Activated CD8-positive, alpha-beta memory T cell treated with anti-CD3 and anti-CD28 coated beads for 36 hours (primary cell): ENCODE results near the gene LIN7C. TPM values are rescaled to one million over a fixed set of nuclear protein-coding genes. Genes with fewer than 3 reads are reported as not detected.

Experiments
- CTCF ChIA-PET: fragments of 350-600 bp; sonication (Branson Sonifier 250); formaldehyde crosslinking; loops from one replicate; lab custom pipeline; 2021; ENCODE audit warnings: antibody characterized with exemption; lab: Charles Lee
- POLR2A ChIA-PET: fragments of 350-600 bp; sonication (Branson Sonifier 250); formaldehyde crosslinking; loops from one replicate; lab custom pipeline; 2021; ENCODE audit warnings: antibody characterized with exemption; lab: Charles Lee
- total RNA-seq, 2 experiments: library from RNA; stranded (reverse); gene quantifications; one replicate each; pipeline ENCODE4 v1.2.3, GENCODE V29; 2021

LIN7C gene
- total RNA-seq, 2 experiments from 2014 or later = 29.0 to 29.1 TPM

DNA sequence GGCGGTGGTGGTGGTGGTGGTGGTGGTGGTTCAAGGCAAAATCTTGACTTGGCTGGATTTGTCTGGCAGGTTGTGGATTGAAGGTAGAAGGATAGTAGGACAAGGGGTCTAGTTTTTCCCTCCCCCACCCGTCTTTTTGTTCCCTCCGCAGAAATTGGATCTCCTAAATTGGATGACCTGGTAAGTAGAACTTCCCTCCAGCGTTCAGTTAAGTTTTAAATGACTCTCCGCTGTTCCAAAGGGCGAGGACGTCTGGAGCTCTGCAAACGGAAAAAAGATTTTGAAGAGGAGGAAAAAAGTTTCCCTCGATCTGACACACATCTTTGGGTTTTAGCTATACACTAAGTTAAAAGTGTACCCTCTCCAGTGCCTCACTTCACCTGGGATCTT is 33.6 kb downstream of the LIN7C start:
- POLR2A ChIA-PET = no interaction called here
- CTCF ChIA-PET = no interaction called here

DNA sequence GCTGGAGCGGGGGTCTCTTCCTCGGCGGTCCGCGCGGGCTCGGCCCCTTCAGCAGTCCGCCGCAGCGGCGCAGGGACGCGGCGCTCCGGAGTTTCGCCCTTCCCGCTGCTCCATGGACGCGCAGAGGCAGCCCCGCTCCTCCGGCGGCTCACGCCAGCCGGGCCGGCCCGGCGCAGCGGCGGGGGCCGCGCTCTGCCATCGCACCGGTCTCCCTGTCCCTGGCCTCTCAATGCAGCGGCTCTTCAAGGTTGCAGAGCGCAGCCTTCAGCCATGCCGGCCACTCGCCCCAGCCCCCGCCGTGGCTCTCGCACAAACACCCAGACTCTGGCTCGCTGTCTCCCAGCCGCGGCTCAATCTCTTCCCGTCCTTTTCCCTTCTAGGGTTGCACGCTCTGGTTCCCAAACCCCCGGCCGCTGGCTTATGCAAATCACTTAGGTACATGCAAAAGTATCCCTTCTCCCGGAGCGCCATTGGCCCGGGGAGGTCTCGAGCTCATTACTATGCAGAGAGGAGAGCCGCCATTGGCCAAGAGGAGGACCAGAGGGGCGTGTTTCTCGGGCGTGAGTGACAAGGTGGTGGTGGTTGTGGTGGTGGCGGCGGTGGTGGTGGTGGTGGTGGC is 34.1 kb downstream of the LIN7C start, which contains the start of gene LGR4:
LGR4 (minus strand) TSS at position 393 of the 619 bp plus-strand sequence. CDS start 488 bp downstream, outside the sequence.
- ChIA-PET POLR2A (no interaction called here), CTCF (no interaction called here)

DNA sequence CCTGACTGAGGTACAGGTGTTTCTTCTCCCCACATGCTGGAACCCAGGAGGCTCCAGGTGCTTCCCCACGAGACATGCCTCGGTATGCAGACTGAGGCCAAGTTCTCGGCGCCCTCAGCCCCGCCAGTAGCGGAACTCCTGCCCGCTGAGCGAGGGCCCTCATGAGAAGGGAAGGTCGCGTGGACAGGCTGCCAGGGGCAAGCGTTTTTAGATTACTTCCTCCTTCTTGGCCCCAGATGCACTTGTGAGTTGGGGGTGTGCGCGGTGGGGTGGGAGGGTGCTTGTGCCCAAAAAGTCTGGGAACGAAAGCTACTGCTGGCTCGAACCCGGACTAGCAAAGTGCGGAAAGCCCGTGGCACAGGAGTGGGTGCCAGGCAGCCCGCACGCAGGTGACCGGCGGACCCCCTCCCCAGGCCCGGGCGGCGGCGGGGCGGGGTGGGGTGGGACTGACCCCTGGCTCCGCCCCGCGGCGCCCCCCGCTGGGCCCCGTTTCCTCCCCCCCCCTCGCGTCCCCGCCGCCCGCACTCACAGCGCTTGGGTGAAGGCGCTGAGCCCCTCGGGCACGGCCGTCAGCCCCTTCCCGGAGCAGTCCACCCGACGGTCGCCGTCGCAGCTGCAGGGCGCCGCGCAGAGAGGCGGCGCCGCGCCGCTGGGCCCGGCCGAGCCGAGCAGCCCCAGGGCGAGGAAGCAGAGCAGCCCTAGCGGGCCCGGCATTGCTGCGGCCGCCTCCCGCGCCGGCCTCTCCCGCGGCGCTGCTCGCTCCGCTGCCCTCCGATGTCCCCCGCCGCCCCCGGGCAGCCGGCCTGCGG is 34.8 kb downstream of the LIN7C start:
- POLR2A ChIA-PET = no interaction called here
- CTCF ChIA-PET = no interaction called here

DNA sequence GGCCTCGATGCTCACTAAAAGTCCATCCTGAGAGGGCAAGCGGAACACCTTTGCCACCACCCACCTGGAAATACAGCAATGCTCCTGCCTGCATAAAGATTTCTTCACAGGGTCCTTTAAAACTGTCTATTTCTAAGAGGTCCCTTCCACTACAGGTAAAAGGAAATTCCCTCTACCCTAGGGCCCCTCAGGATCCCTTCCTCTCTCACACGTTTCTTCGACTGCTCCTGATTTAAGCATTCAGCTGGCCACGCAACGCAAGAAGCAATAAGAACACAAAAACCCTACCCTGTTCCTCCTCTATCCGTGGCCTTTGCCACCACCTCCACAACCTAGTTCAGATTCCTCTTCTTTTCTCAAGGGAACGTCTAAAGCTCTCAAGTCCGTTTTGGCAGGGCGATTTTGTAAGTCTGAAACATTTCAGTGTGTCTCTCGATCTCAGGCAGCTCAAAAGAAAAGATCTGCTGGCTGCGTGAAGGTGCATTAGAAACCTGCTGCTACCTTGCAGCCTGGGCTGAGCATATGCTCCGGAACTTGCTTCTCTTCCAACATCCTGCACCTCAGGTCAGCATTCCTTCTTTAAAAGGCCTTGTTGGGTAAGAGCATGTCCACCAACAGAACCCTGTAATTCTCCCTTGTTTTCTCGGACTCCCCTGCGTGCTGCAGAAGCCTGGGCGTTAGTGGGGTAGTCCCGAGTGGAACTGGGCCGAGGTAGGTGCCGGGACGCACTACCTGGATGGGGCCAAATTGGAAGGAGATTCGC is 35.6 kb downstream of the LIN7C start:
- CTCF ChIA-PET = no interaction called here
- POLR2A ChIA-PET = no interaction called here

DNA sequence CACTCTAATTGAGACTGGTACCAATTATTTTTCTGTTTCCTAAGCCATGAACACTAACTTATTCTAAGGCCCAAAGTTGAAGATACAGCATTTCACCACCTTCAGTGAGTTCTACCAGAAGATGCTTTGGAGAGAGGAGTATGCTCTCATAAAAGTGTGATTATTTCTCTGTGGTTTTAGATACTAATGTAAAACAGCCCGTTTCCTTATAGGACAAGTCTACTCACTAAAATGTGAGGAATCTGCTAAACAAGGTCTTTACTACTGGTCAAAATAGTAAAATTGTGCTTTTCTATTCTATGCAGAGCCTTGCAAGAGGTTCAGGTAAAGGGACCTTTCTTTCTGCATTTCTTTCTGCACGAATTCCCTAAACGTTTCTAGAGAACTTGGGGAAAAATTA is 36.4 kb downstream of the LIN7C start:
- CTCF ChIA-PET = no interaction called here
- POLR2A ChIA-PET = no interaction called here

DNA sequence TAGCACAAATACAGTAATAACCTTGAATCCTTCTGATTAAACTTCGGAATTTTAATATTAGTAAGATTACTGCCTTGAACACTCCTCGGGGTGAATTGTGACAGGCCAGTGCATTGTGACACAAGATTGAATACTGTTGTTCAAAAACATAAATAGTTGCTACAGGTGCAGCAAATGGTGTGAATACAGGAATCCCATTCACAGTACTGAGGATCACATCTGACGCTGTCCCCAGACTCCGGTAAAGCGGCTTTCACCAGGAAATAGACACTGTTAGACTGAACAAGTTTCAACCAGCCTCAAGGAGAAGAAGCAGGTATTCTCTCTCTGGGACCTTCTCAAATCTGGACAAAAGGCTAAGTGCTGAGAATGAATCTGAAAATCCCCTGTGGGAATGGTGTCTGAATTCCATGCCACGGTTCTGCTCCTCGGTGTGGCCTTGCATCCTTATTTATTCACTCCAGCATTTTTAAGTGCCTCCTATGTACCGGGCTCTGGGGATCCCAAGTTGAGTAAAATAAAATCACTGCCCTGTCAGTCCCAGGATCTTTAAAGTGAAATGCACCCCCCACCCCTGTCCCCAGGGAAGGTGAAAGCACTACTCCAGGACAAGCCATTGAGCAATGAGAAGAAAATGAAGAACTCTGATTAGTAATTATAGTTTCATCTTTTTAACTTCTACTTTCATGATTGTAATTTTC is 37.4 kb downstream of the LIN7C start:
- CTCF ChIA-PET = no interaction called here
- POLR2A ChIA-PET = no interaction called here

DNA sequence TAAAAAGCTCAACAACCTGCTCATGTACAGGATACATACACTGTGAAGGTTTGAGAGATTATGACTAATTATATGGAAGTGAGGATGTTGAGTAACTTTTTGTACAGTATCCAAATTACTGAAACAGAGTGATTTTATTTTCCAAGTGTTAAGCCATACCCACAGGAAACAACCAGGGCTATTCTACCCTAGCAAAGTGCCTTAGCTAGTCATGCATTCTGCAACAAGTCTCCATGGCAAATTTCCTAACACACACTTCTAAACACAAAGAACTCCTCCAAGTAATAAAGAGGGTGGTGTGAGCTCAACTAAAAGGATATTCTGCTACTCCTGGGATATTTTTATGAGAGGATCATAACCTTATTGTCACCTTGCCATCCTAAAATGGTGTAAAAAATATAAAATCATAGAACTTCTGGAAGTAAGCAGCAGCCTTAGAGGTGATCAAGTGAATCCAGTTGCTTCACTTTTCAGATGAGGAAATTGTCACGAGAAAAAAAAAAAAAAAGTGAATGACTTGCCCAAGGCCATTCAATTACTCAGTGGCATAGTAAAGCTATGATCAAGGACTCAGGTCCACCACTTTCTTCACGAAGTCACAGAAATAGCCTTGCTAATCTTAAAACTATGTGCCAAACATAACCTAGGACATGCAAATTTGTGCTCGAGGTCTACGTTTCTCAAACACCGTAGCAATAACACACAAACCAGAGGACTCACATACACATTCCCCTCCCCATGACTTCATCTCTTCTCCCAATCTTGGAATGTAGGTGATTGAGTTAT is 38.2 kb downstream of the LIN7C start:
- ChIA-PET CTCF (no interaction called here), POLR2A (no interaction called here)

DNA sequence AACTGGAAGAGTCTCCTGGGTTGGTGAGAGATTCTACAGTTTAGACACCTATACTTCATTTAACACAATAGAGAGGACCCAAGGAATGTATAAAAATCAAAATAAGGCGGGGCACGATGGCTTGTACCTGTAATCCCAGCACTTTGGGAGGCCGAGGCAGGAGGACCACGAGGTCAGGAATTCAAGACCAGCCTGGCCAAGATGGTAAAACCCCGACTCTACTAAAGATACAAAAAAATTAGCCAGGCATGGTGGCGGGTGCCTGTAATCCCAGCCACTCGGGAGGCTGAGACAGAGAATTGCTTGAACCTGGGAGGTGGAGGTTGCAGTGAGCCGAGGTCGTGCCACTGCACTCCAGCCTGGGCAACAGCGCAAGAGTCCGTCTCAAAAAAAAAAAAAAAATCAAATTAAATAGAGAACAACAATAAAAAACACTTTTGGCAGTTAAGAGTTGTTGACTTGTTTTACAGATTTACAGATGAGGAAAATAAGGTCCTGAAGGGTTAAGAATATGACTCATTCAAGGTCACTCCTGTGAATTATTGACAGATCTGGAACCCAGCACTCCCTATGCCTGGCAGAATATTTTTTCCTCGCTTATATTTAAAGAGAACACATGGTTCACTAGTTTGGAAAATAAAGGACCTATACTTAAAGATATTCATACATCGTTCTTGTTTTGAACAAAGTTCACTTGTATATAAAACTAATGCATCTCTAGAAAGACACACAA is 39.2 kb downstream of the LIN7C start:
- CTCF ChIA-PET = no interaction called here
- POLR2A ChIA-PET = no interaction called here

DNA sequence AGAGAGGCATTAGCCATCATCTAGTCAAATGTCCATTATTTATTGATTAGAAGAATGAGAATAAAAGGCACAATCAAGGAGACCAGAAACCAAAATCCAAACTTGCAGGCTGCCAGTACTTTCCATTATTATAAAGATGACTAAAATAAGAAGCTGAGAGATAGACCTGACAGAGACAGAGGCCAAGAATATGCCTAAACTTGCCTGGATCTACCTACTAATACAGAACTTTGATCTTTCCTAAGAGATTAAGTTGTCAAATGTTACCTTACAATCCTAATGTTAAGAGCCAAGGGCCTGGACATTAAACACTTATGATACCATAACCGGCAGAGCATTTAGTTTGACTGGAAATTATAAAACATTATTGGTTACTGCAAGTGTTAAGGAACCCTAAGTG is 40.2 kb downstream of the LIN7C start:
- ChIA-PET POLR2A (no interaction called here), CTCF (no interaction called here)

DNA sequence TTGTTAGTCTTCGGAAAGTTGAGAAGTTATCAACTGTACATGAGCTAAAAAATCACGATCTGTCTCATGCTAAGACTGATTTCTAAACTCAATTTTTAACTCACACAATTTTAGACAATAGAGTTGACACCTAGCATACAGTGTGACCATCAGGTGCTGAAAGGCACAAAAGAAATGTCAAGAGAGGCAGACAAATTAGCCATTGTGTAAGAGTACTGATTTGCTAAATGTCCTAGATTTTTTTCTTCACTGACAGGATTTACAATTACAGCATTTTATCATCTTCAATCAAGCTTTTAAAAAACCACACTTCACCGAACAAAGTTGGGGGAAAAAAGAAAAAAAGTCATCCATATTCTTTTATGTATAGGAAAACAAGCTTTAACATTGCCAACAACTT is 40.9 kb downstream of the LIN7C start:
- POLR2A ChIA-PET = no interaction called here
- CTCF ChIA-PET = no interaction called here

DNA sequence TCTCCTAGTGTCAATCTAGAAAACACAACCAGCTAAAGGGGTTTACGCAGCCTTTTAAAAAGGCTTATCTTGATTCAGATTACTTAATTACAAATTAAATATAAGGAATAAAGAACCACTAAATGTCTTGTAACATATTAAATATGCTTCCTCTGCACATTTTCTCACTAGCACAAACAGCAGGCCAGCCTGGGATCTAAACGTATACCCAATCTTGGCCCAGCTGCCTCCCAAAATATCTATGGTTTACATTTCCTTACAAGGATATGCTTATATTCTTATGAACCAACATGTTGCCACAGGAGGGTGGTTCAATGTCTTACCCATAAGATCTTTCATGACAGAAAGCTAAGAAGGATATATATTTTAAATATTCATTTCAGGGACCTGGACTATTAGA is 41.7 kb downstream of the LIN7C start:
- ChIA-PET CTCF (no interaction called here), POLR2A (no interaction called here)

DNA sequence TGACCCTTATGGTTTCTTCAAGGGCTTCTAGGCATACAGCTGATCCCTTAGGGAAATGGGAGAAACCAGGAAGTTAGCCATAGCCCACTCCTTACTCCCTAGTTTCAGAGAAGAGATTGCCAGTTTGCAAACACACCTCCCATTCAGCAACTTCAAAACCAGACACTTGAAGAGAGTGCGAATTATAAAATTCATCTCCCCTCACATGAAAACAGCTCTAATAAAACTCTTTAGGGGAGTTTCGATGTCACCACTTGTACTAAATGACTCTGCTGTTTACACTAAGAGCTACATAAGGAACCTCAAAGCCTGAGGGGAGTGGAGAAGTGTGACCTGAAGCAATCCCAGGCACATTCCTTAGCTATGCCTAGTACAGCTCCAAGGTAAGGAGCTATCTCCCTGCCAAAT is 42.3 kb downstream of the LIN7C start:
- ChIA-PET CTCF (no interaction called here), POLR2A (no interaction called here)

DNA sequence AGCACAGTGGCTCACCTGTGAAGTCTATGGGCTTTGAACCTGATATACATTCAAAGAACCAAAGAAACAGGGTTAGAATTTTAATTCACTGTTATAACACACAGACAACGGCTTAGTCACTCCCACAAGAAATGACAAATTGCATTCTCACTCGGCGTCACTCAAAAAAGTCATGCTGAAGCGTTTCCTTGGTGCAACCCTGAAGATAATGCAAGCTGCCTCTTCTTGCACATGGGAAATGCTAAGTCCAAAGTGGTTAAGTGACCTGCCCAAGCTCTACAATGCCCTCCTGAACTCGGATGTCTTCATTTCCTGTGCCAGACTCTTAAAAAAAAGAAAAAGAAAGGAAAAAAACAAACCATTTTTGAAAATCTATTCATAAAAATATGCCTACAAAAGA is 44.0 kb downstream of the LIN7C start:
- CTCF ChIA-PET = no interaction called here
- POLR2A ChIA-PET = interaction anchor here (0.5 kb wide), 1 partner anchor 295 kb away, joined by 7 read pairs; no protein-coding TSS in a partner anchor

DNA sequence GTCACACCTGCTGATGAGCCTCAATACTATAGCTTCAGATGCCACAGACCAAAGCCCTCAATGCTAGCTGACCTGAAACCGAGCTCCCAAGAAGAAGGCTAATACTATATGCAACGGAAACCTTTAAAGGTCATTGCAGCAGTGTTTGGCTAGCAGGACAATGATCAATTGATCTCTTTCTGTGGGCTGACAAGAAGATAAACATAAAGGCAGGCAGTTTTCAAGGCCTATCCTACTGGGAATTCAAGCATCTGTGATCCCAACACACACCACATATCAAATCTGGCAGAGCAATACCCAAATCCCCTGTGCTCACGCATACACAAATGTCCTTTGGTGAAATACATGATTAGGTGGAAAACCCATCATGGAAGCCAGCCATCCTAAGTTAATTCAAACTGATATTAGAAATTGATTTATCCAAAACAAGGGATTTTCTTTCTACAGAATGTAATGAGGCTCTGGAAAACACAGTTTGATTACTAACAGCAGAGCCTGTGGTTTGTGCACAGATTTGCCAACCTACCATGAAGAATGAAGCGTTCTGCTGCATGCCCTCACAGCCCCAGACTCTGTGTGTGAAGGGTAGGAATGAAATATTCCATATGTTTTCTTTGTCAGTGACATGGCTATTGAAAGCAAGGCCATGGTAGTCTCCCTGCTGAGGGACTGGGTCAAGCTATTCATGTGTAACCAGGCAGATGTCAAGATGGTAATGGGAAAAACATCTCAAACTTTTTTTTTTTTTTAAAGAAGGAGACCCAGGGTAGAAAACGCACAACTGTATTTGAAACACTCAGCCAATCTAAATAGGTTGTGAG is 46.2 kb downstream of the LIN7C start:
- ChIA-PET CTCF (no interaction called here), POLR2A (no interaction called here)

DNA sequence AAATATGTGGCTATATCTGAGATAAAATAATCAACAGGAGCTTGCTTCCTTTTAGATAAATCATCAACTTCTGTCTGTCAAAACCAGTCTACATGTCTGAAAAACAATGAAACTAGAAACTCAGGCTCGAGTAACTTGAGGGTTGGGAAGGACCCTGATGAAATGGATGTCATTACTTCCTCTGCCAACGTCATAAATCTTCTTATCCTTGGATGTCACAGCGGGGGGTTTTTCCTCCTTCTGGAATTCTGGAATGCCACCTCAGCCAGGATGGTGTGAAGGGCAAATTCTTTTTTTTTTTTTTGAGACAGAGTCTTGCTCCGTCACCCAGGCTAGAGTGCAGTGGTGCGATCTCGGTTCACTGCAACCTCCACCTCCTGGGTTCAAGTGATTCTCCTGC is 47.4 kb downstream of the LIN7C start:
- ChIA-PET CTCF (no interaction called here), POLR2A (no interaction called here)

DNA sequence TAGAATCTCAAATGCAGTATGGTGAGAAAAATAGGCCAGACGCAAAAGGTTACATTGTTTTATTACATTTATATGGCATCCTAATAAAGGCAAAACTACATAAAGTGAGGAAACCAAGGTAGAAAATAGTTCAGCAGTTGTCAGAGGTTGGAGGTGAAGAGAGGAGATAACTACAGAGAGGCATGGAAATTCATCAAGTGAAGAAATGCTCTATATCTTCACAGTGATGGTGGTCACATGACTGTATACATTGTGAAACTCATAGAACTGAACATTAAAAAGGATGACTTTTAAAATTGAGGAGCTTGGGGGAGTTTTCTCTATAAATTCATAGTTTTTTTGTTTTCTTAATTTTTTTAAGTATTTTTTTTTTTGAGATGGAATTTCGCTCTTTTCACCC is 48.4 kb downstream of the LIN7C start:
- CTCF ChIA-PET = no interaction called here
- POLR2A ChIA-PET = no interaction called here

DNA sequence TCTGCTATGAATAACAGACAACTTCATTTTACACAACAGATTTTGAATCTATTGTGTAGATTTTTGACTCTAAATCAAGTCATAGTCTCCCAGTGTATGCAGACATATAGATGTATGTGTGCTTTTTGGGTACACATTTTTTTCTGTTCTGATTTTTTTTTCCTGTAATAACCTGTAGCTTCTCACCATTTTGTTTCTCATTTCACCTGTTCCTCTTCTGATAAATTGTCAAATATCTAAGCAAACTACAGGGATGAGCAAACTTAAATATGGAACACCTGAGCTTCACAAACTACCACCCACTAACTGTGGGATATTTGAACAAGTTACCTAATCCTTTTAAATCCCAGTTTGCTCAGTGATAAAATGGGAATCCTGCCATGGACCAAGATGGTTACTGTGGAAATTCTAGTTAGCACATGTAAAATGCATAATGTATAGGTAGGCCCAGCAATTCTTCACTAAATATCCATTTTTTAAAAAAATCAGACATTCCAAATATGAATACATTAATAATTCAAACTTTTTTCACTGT is 49.7 kb downstream of the LIN7C start:
- CTCF ChIA-PET = no interaction called here
- POLR2A ChIA-PET = no interaction called here
